Natural killer cell (primary cell): ENCODE measurements around the gene ZNF692. TPM values are rescaled to one million over a fixed set of nuclear protein-coding genes. Genes with fewer than 3 reads are reported as not detected.

Source experiments
- ATAC-seq, 3 donors: fragments of 150-1000 bp in 2 of 3; fragments of 200-7000 bp in 1 of 3; cut with Tn5 transposase; 1 replicate in 1 of 3; 2 replicates in 2 of 3; pipeline ENCODE4 v1.10.0; 2021; ENCODE audit warnings: mild to moderate bottlenecking in 2 of 3, moderate library complexity in 2 of 3
- DNase-seq, 2 donors: peaks; one replicate each; pipeline versions ENCODE4 v3.0.0 to v3.0.0-alpha.2; 2013 to 2021; ENCODE audit warnings: mixed read lengths in 1 of 2
- H3K27ac ChIP-seq: one replicate; pipeline ENCODE4 v1.5.1; 2013; ENCODE audit warnings: mild to moderate bottlenecking, low read length
- H3K27me3 ChIP-seq: one replicate; pipeline ENCODE4 v1.6.1; 2013; ENCODE audit warnings: low read length; ENCODE audit not compliant: control insufficient read depth, insufficient read depth
- H3K36me3 ChIP-seq: one replicate; pipeline ENCODE4 v1.6.1; 2013; ENCODE audit warnings: low read length; ENCODE audit not compliant: control insufficient read depth, insufficient read depth
- H3K4me1 ChIP-seq: one replicate; pipeline ENCODE4 v1.6.1; 2013; ENCODE audit warnings: low read length; ENCODE audit not compliant: control insufficient read depth, insufficient read depth
- H3K4me3 ChIP-seq: one replicate; pipeline ENCODE4 v1.5.1; 2013; ENCODE audit warnings: low read length
- H3K9me3 ChIP-seq: one replicate; pipeline ENCODE4 v1.6.1; 2013; ENCODE audit warnings: low read length; ENCODE audit not compliant: control insufficient read depth, insufficient read depth
- H3K27ac Mint-ChIP-seq, 2 donors: one replicate each; pipeline ENCODE4 v1.8.0; 2022; ENCODE audit warnings: mild to moderate bottlenecking in 2 of 2, mixed read lengths in 2 of 2, moderate library complexity in 1 of 2
- H3K27me3 Mint-ChIP-seq, 2 donors: one replicate each; pipeline ENCODE4 v1.8.0; 2022; ENCODE audit warnings: low read depth in 2 of 2, mixed read lengths in 2 of 2
- H3K36me3 Mint-ChIP-seq: one replicate; pipeline ENCODE4 v1.8.0; 2022; ENCODE audit warnings: mixed read lengths
- H3K4me1 Mint-ChIP-seq, 2 donors: one replicate each; pipeline ENCODE4 v1.8.0; 2022; ENCODE audit warnings: mixed read lengths in 2 of 2
- H3K4me3 Mint-ChIP-seq: one replicate; pipeline ENCODE4 v1.8.0; 2022; ENCODE audit warnings: mild to moderate bottlenecking, moderate library complexity, mixed read lengths
- H3K9me3 Mint-ChIP-seq, 2 donors: one replicate each; pipeline ENCODE4 v1.8.0; 2022; ENCODE audit warnings: mixed read lengths in 2 of 2
- CTCF ChIP-seq: fragments of 200-600 bp; IDR thresholded peaks from one replicate; pipeline ENCODE4 v1.8.0; 2022; ENCODE audit warnings: antibody characterized with exemption
- WGBS: methylation state at CpG from one replicate; pipeline ENCODE4 v1.1.7; 2013; ENCODE audit warnings: missing lambda C conversion rate; ENCODE audit not compliant: insufficient coverage; 5-methylcytosine and 5-hydroxymethylcytosine counted together
- intact Hi-C: fragments of 100-400 bp; cut with micrococcal nuclease; formaldehyde crosslinking; loops from one replicate; pipeline ENCODE4 v1.14.2; 2022
- total RNA-seq, 4 donors: library from RNA; stranded (reverse); fragments of 120-200 nt in 1 of 4; gene quantifications; one replicate each; pipeline versions ENCODE4 v1.2.3 to v1.2.4, GENCODE V29; 2013 to 2022

ZNF692 gene
- total RNA-seq, 3 donors from 2014 or later (not counting 1 experiment from before 2014, with no cell fraction given): 50.4 to 58.7 (median 52.3) TPM

DNA sequence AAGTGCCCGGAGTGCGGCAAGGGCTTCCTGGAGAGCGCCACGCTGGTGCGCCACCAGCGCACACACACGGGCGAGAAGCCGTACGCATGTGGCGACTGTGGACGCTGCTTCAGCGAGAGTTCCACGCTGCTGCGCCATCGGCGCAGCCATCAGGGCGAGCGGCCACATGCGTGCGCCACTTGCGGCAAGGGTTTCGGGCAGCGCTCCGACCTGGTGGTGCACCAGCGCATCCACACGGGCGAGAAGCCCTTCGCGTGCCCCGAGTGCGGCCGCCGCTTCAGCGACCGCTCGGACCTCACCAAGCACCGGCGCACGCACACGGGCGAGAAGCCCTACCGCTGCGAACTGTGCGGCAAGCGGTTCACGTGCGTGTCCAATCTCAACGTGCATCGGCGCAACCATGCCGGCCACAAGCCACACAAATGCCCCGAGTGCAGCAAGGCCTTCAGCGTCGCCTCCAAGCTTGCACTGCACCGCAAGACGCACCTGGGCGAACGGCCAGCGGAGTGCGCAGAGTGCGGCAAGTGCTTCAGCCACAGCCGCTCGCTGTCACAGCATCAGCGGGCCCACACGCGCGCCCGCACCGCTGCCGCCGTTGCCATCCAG, 10.8 kb downstream of the ZNF692 start:
- Mint-ChIP-seq H3K27ac (no peak overlapping the region), H3K27me3 (no peaks in the 10 kb centered on the region), H3K4me1 (no peaks in the 10 kb centered on the region), H3K9me3 (no peaks in the 10 kb centered on the region), H3K4me3 (no peak overlapping the region), H3K36me3 (no peaks in the 10 kb centered on the region)
- Histone ChIP-seq H3K36me3 (peaks cover 46% of the 10 kb centered on the region), H3K4me1 (peaks cover 23% of the 10 kb centered on the region), H3K9me3 (no peaks in the 10 kb centered on the region), H3K27me3 (no peaks in the 10 kb centered on the region), H3K4me3 (no peak overlapping the region), H3K27ac (no peak overlapping the region)
- DNase-seq (no peak), ATAC-seq (no peak)
- intact Hi-C loops: no loop called here
- no peak for TF ChIP-seq CTCF
- WGBS: 98% methylated on average over 72 of the region's 72 CpGs

DNA sequence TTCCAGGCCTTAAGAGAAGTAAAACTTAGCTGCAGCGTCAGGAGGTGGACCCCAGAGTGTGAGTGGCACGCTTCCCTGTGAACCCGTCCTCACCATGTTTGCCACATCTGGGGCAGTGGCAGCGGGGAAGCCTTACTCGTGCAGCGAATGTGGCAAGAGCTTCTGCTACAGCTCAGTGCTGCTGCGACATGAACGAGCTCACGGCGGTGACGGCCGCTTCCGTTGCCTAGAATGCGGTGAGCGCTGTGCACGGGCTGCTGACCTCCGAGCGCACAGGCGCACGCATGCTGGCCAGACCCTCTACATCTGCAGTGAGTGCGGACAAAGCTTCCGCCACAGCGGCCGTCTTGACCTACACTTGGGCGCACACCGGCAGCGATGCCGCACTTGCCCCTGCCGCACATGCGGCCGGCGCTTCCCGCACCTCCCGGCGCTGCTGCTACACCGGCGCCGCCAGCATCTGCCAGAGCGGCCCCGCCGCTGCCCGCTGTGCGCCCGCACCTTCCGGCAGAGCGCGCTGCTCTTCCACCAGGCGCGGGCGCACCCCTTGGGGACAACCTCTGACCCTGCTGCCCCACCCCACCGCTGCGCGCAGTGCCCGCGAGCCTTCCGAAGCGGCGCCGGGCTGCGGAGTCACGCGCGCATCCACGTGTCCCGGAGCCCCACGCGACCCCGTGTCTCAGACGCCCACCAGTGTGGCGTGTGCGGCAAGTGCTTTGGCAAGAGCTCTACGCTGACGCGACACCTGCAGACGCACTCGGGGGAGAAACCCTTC, 11.5 kb downstream of the ZNF692 start:
- Mint-ChIP-seq H3K27ac (no peak overlapping the region), H3K27me3 (no peaks in the 10 kb centered on the region), H3K36me3 (no peaks in the 10 kb centered on the region), H3K4me1 (peaks cover 2% of the 10 kb centered on the region in 2 donors), H3K4me3 (no peak overlapping the region), H3K9me3 (no peaks in the 10 kb centered on the region)
- H3K4me1 ChIP-seq: peaks cover 16% of the 10 kb centered on the region
- ATAC-seq (no peak), DNase-seq (no peak)
- H3K9me3 ChIP-seq: no peaks in the 10 kb centered on the region
- no peak overlapping the region for H3K27ac ChIP-seq
- no peak overlapping the region for H3K4me3 ChIP-seq
- H3K36me3 ChIP-seq: peaks cover 46% of the 10 kb centered on the region
- intact Hi-C loops: no loop called here
- TF ChIP-seq CTCF: no peak
- no peaks in the 10 kb centered on the region for H3K27me3 ChIP-seq
- WGBS: 98% methylated on average over 76 of the region's 76 CpGs

- intact Hi-C loops: no loop called here
- Histone ChIP-seq H3K4me1 (peaks cover 7% of the 10 kb centered on the region), H3K27ac (no peak overlapping the region), H3K9me3 (no peaks in the 10 kb centered on the region), H3K4me3 (no peak overlapping the region), H3K27me3 (no peaks in the 10 kb centered on the region), H3K36me3 (peaks cover 44% of the 10 kb centered on the region)
- no peaks in the 10 kb centered on the region for H3K9me3 Mint-ChIP-seq
- peaks cover 10 to 20% of the 10 kb centered on the region in 2 donors for H3K4me1 Mint-ChIP-seq
- ATAC-seq (no peak), DNase-seq (no peak)
- WGBS: 96% methylated on average over 8 of the region's 8 CpGs
- no peak overlapping the region for H3K27ac Mint-ChIP-seq
- H3K36me3 Mint-ChIP-seq: no peaks in the 10 kb centered on the region
- TF ChIP-seq CTCF: no peak
- H3K4me3 Mint-ChIP-seq: no peak overlapping the region
- no peaks in the 10 kb centered on the region for H3K27me3 Mint-ChIP-seq
Observed at GRCh38 chr1:248844526-248844925, 14.4 kb downstream of the ZNF692 start.
